H9 (cell line): ENCODE results near the gene CCDC170. TPM values are rescaled to one million over a fixed set of nuclear protein-coding genes. Genes with fewer than 3 reads are reported as not detected.

Source experiments
- DNase-seq: peaks from one replicate; pipeline ENCODE4 v3.0.0-alpha.2; 2017
- H2AFZ ChIP-seq: one replicate; pipeline ENCODE4 v1.6.1; 2013; ENCODE audit warnings: mild to moderate bottlenecking, low read length, control low read depth, moderate library complexity
- H2AK5ac ChIP-seq: 2 replicates; pipeline ENCODE4 v1.6.1; 2013; ENCODE audit warnings: low read length, control low read depth, mixed read lengths; ENCODE audit not compliant: insufficient read length
- H2BK120ac ChIP-seq: one replicate; pipeline ENCODE4 v1.6.1; 2013; ENCODE audit warnings: low read depth, mild to moderate bottlenecking, low read length, control low read depth, inconsistent platforms; ENCODE audit not compliant: poor library complexity, severe bottlenecking
- H2BK12ac ChIP-seq: 2 replicates; pipeline ENCODE4 v1.6.1; 2013; ENCODE audit warnings: low read length, control low read depth, mixed read lengths, low read depth; ENCODE audit not compliant: insufficient read length
- H2BK15ac ChIP-seq: 2 replicates; pipeline ENCODE4 v1.6.1; 2013; ENCODE audit warnings: low read depth, low read length, control low read depth
- H2BK20ac ChIP-seq: one replicate; pipeline ENCODE4 v1.6.1; 2013; ENCODE audit warnings: low read depth, mild to moderate bottlenecking, low read length, control low read depth, inconsistent platforms; ENCODE audit not compliant: poor library complexity, severe bottlenecking
- H2BK5ac ChIP-seq: 2 replicates; pipeline ENCODE4 v1.6.1; 2013; ENCODE audit warnings: low read length, control low read depth, mixed read lengths; ENCODE audit not compliant: insufficient read length
- H3K14ac ChIP-seq: 2 replicates; pipeline ENCODE4 v1.6.1; 2013; ENCODE audit warnings: low read length, control low read depth; ENCODE audit not compliant: insufficient read depth
- H3K18ac ChIP-seq: 2 replicates; pipeline ENCODE4 v1.6.1; 2013; ENCODE audit warnings: low read depth, mild to moderate bottlenecking, mixed read lengths, low read length, control low read depth; ENCODE audit not compliant: insufficient read length
- H3K23ac ChIP-seq: 2 replicates; pipeline ENCODE4 v1.6.1; 2013; ENCODE audit warnings: low read length, control low read depth, mixed read lengths, low read depth; ENCODE audit not compliant: insufficient read length
- H3K23me2 ChIP-seq: 2 replicates; pipeline ENCODE4 v1.6.1; 2013; ENCODE audit warnings: low read depth, mild to moderate bottlenecking, mixed read lengths, low read length, control low read depth; ENCODE audit not compliant: insufficient read length, poor library complexity, severe bottlenecking
- H3K27ac ChIP-seq: 2 replicates; pipeline ENCODE4 v1.5.1; 2013; ENCODE audit warnings: low read length, control low read depth, mixed read lengths, low read depth; ENCODE audit not compliant: insufficient read length
- H3K27me3 ChIP-seq: 2 replicates; pipeline ENCODE4 v1.6.1; 2013; ENCODE audit warnings: low read length, control low read depth, inconsistent platforms; ENCODE audit not compliant: insufficient read depth
- H3K4ac ChIP-seq: 2 replicates; pipeline ENCODE4 v1.6.1; 2013; ENCODE audit warnings: low read depth, mild to moderate bottlenecking, control low read depth, inconsistent platforms, low read length, moderate library complexity
- H3K4me1 ChIP-seq: 2 replicates; pipeline ENCODE4 v1.6.1; 2013; ENCODE audit warnings: low read length, control low read depth, inconsistent platforms; ENCODE audit not compliant: insufficient read depth
- H3K4me2 ChIP-seq: 2 replicates; pipeline ENCODE4 v1.6.1; 2013; ENCODE audit warnings: low read length, control low read depth, mixed read lengths; ENCODE audit not compliant: insufficient read length, insufficient read depth
- H3K56ac ChIP-seq: 2 replicates; pipeline ENCODE4 v1.6.1; 2013; ENCODE audit warnings: low read depth, mild to moderate bottlenecking, mixed read lengths, low read length, control low read depth; ENCODE audit not compliant: insufficient read length
- H3K79me1 ChIP-seq: 2 replicates; pipeline ENCODE4 v1.6.1; 2013; ENCODE audit warnings: low read depth, mild to moderate bottlenecking, moderate library complexity, low read length, control low read depth, inconsistent platforms; ENCODE audit not compliant: insufficient read depth, poor library complexity, severe bottlenecking
- H3K79me2 ChIP-seq: 2 replicates; pipeline ENCODE4 v1.6.1; 2013; ENCODE audit warnings: low read length, control low read depth, inconsistent platforms; ENCODE audit not compliant: insufficient read depth
- H3K9ac ChIP-seq: 2 replicates; pipeline ENCODE4 v1.6.1; 2013; ENCODE audit warnings: low read length, control low read depth, mixed read lengths; ENCODE audit not compliant: insufficient read length; ENCODE audit errors: extremely low read depth
- H3K9me3 ChIP-seq: one replicate; pipeline ENCODE4 v1.6.1; 2013; ENCODE audit warnings: low read depth, low read length, inconsistent platforms; ENCODE audit not compliant: control insufficient read depth
- H3T11ph ChIP-seq: one replicate; pipeline ENCODE4 v1.6.1; 2013; ENCODE audit warnings: mild to moderate bottlenecking, low read length, control low read depth, inconsistent platforms
- H4K20me1 ChIP-seq: one replicate; pipeline ENCODE4 v1.6.1; 2013; ENCODE audit not compliant: control insufficient read depth, insufficient read length, insufficient read depth
- H4K5ac ChIP-seq: 2 replicates; pipeline ENCODE4 v1.6.1; 2013; ENCODE audit warnings: low read depth, mild to moderate bottlenecking, mixed read lengths, low read length, control low read depth; ENCODE audit not compliant: insufficient read length
- H4K8ac ChIP-seq: replicated peaks from 2 replicates; pipeline ENCODE4 v1.6.1; 2013; ENCODE audit warnings: low read length, control low read depth, mixed read lengths, low read depth; ENCODE audit not compliant: insufficient read length
- H4K91ac ChIP-seq: 2 replicates; pipeline ENCODE4 v1.6.1; 2013; ENCODE audit warnings: low read depth, mild to moderate bottlenecking, moderate library complexity, mixed read lengths, low read length, control low read depth; ENCODE audit not compliant: insufficient read length
- H3K27ac Mint-ChIP-seq, 3 experiments: 2 replicates in 2 of 3; 3 replicates in 1 of 3; pipeline ENCODE4 v1.8.0; 2020 to 2021; ENCODE audit warnings: mixed read lengths in 3 of 3, mild to moderate bottlenecking in 1 of 3, moderate library complexity in 1 of 3
- H3K27me3 Mint-ChIP-seq: 2 replicates; pipeline ENCODE4 v1.8.0; 2021; ENCODE audit warnings: low read depth, mild to moderate bottlenecking, moderate library complexity, mixed read lengths
- H3K36me3 Mint-ChIP-seq, 3 experiments: 2 replicates in 2 of 3; 3 replicates in 1 of 3; pipeline ENCODE4 v1.8.0; 2020 to 2021; ENCODE audit warnings: low read depth in 3 of 3, mixed read lengths in 3 of 3; ENCODE audit not compliant: insufficient read depth in 1 of 3
- H3K4me1 Mint-ChIP-seq, 2 experiments: 2 replicates each; pipeline ENCODE4 v1.8.0; 2020; ENCODE audit warnings: mixed read lengths in 2 of 2
- H3K4me3 Mint-ChIP-seq, 2 experiments: 2 replicates in 1 of 2; 3 replicates in 1 of 2; pipeline ENCODE4 v1.8.0; 2020 to 2021; ENCODE audit warnings: mild to moderate bottlenecking in 2 of 2, mixed read lengths in 2 of 2, moderate library complexity in 1 of 2
- H3K9me3 Mint-ChIP-seq, 2 experiments: 2 replicates in 1 of 2; 3 replicates in 1 of 2; pipeline ENCODE4 v1.8.0; 2020; ENCODE audit warnings: mild to moderate bottlenecking in 2 of 2, mixed read lengths in 2 of 2, moderate library complexity in 1 of 2
- CTCF ChIP-seq: fragments of 200-600 bp; sonication (generic); conservative IDR thresholded peaks from 3 replicates; pipeline ENCODE4 v1.8.0; 2021; ENCODE audit warnings: antibody characterized with exemption, mild to moderate bottlenecking
- WGBS: extraction: QIAGEN DNeasy Blood & Tissue Kit; methylation state at CpG from one replicate; pipeline ENCODE4 v1.1.7; 2013; ENCODE audit warnings: missing lambda C conversion rate, low lambda C conversion rate, mixed read lengths; ENCODE audit not compliant: insufficient read length; ENCODE audit errors: extremely low coverage; 5-methylcytosine and 5-hydroxymethylcytosine counted together
- total RNA-seq: library from RNA; stranded (reverse); gene quantifications from 2 replicates; pipeline ENCODE4 v1.2.1, GENCODE V29; 2021

The CCDC170 gene
- total RNA-seq, 1 experiment from 2014 or later: 0.07 TPM

- Histone ChIP-seq H3K23me2 (no peaks in the 10 kb centered on the region), H3K56ac (no peak overlapping the region), H3K9ac (no peak overlapping the region), H3K79me2 (no peaks in the 10 kb centered on the region), H3K14ac (no peak overlapping the region), H3T11ph (no peak overlapping the region), H3K4me2 (no peak overlapping the region), H3K9me3 (no peaks in the 10 kb centered on the region), H2AK5ac (no peak overlapping the region), H3K27me3 (no peaks in the 10 kb centered on the region), H3K23ac (no peak overlapping the region), H2BK12ac (no peak overlapping the region), H3K4ac (no peak overlapping the region), H2BK120ac (no peak overlapping the region), H4K5ac (no peak overlapping the region), H2BK15ac (no peak overlapping the region), H4K91ac (no peak overlapping the region), H2BK20ac (no peak overlapping the region), H2AFZ (no peak overlapping the region), H3K18ac (no peak overlapping the region), H3K79me1 (no peaks in the 10 kb centered on the region), H2BK5ac (no peak overlapping the region), H4K20me1 (no peaks in the 10 kb centered on the region), H4K8ac (no peak overlapping the region), H3K27ac (no peak overlapping the region), H3K4me1 (no peaks in the 10 kb centered on the region; the same call in 1 of the 2 replicates)
- WGBS: no CpG with 5 or more reads among the region's 4 CpGs
- no peak for DNase-seq
- Mint-ChIP-seq H3K27ac (no peak overlapping the region), H3K4me1 (peaks cover 16 to 22% of the 10 kb centered on the region in 2 experiments), H3K27me3 (no peaks in the 10 kb centered on the region), H3K4me3 (no peak overlapping the region), H3K36me3 (peaks cover 1 to 11% (median 4%) of the 10 kb centered on the region in 3 experiments; a peak in 6 of 7 replicates), H3K9me3 (peaks cover 9% of the 10 kb centered on the region in 2 experiments)
- no peak for TF ChIP-seq CTCF
Measured at GRCh38 chr6:151649835-151650234, 156.0 kb downstream of the CCDC170 start.
